GM12878 (cell line): ENCODE data around the gene ADAMTS17. TPM values are rescaled to one million over a fixed set of nuclear protein-coding genes. Genes with fewer than 3 reads are reported as not detected.

Experiments
- ATAC-seq: fragments of 200-7000 bp; cut with Tn5 transposase; 3 replicates; pipeline ENCODE4 v1.9.1; 2020; ENCODE audit warnings: mild to moderate bottlenecking, moderate library complexity
- BruUV-seq: library from RNA; stranded (reverse); fragments of 400-500 nt; replicated peaks from 2 replicates; lab custom pipeline; 2021; lab: Mats Ljungman, UMichigan
- CTCF ChIA-PET: fragments of 300-600 bp; sonication (Branson Sonifier 250); formaldehyde crosslinking; extraction: SDS; loops from one replicate; lab custom pipeline; 2021; ENCODE audit warnings: inconsistent platforms; lab: Yijun Ruan, JAX
- POLR2A ChIA-PET: fragments of 350-600 bp; formaldehyde crosslinking; extraction: SDS; loops from one replicate; lab custom pipeline; 2021; ENCODE audit warnings: inconsistent platforms; lab: Charles Lee
- RAD21 ChIA-PET: fragments of 300-600 bp; sonication (Branson Sonifier 250); formaldehyde crosslinking; loops from one replicate; lab custom pipeline; 2023; ENCODE audit warnings: antibody characterized with exemption; ENCODE audit not compliant: unreplicated experiment; lab: Charles Lee
- SMC1A ChIA-PET: fragments of 300-600 bp; sonication (Branson Sonifier 250); formaldehyde crosslinking; loops from one replicate; lab custom pipeline; 2023; ENCODE audit not compliant: unreplicated experiment, uncharacterized antibody; lab: Charles Lee
- DNase-seq: peaks from one replicate; pipeline ENCODE4 v3.0.0-alpha.2; 2011; ENCODE audit warnings: low read depth, low spot score
- FAIRE-seq: peaks from 3 replicates; lab custom pipeline; 2011; peaks lifted over from hg19 to GRCh38; lab: Jason Lieb, UNC
- H2AFZ ChIP-seq: 2 replicates; pipeline ENCODE4 v1.6.0; 2011; ENCODE audit warnings: low read depth, low read length, control low read depth; ENCODE audit not compliant: control insufficient read depth
- H3K27ac ChIP-seq: 2 replicates; pipeline ENCODE4 v1.5.1; 2011; ENCODE audit warnings: control low read depth; ENCODE audit not compliant: control insufficient read depth, insufficient read depth
- H3K27me3 ChIP-seq, 2 experiments: replicated peaks in 1 of 2; 2 replicates each; pipeline versions ENCODE4 v1.6.0 to v1.6.1; 2011; ENCODE audit warnings: low read length in 1 of 2; ENCODE audit not compliant: control insufficient read depth in 2 of 2, insufficient read depth in 2 of 2
- H3K36me3 ChIP-seq, 2 experiments: 2 replicates each; pipeline ENCODE4 v1.5.1; 2011; ENCODE audit warnings: low read length in 1 of 2; ENCODE audit not compliant: control insufficient read depth in 2 of 2, insufficient read depth in 2 of 2
- H3K4me1 ChIP-seq: 2 replicates; pipeline ENCODE4 v1.6.1; 2011; ENCODE audit warnings: mild to moderate bottlenecking, low read length, moderate library complexity, mixed read lengths; ENCODE audit not compliant: control insufficient read depth, insufficient read depth
- H3K4me2 ChIP-seq: 2 replicates; pipeline ENCODE4 v1.6.0; 2011; ENCODE audit warnings: control low read depth; ENCODE audit not compliant: control insufficient read depth, insufficient read depth
- H3K4me3 ChIP-seq: fragments of 200-600 bp; sonication (generic); 2 replicates; pipeline ENCODE4 v1.5.1; 2016
- H3K79me2 ChIP-seq: 2 replicates; pipeline ENCODE4 v1.6.0; 2011; ENCODE audit warnings: low read length; ENCODE audit not compliant: control insufficient read depth, insufficient read depth
- H3K9ac ChIP-seq: 2 replicates; pipeline ENCODE4 v1.8.0; 2011; ENCODE audit warnings: low read length, control low read depth, mixed read lengths; ENCODE audit not compliant: control insufficient read depth, insufficient read depth
- H3K9me3 ChIP-seq: replicated peaks from 3 replicates; pipeline ENCODE4 v1.5.1; 2011; ENCODE audit warnings: mild to moderate bottlenecking, low read length; ENCODE audit not compliant: control insufficient read depth, insufficient read depth
- H4K20me1 ChIP-seq: 2 replicates; pipeline ENCODE4 v1.6.0; 2011; ENCODE audit not compliant: control insufficient read depth, insufficient read depth
- CBFB ChIP-seq: IDR thresholded peaks from 2 replicates; pipeline ENCODE4 v1.6.1; 2016; ENCODE audit warnings: antibody characterized with exemption, low read depth
- IRF3 ChIP-seq: fragments of 450-650 bp; IDR thresholded peaks from 2 replicates; pipeline ENCODE4 v1.6.1; 2014; ENCODE audit warnings: mild to moderate bottlenecking
- MLLT1 ChIP-seq: fragments of 450-650 bp; IDR thresholded peaks from 2 replicates; pipeline ENCODE4 v1.6.1; 2016; ENCODE audit warnings: mild to moderate bottlenecking
- NRF1 ChIP-seq: conservative IDR thresholded peaks from 2 replicates; pipeline ENCODE4 v1.6.1; 2011; ENCODE audit warnings: mild to moderate bottlenecking, low read depth, low read length, improper control_type of control experiment
- SPI1 ChIP-seq: IDR thresholded peaks from 2 replicates; pipeline ENCODE4 v1.6.1; 2011; ENCODE audit warnings: low read depth, mild to moderate bottlenecking, low read length, moderate library complexity, borderline replicate concordance; ENCODE audit not compliant: insufficient read depth
- SUZ12 ChIP-seq: fragments of 200-600 bp; sonication (generic); IDR thresholded peaks from one replicate; pipeline ENCODE4 v1.6.1; 2018; ENCODE audit warnings: antibody characterized with exemption, mild to moderate bottlenecking; ENCODE audit not compliant: unreplicated experiment
- WGBS: methylation state at CpG from one replicate; pipeline ENCODE4 v1.1.6; 2016; ENCODE audit warnings: low lambda C conversion rate; ENCODE audit not compliant: insufficient replicate concordance, insufficient coverage; ENCODE audit errors: missing lambda C conversion rate; 5-methylcytosine and 5-hydroxymethylcytosine counted together
- in situ Hi-C: fragments of 300-500 bp; cut with MboI; formaldehyde crosslinking; loops from 9 replicates; pipeline ENCODE4 v1.14.3; 2018; ENCODE audit warnings: mixed read lengths
- intact Hi-C: fragments of 100-400 bp; cut with micrococcal nuclease; formaldehyde crosslinking; loops from one replicate; pipeline ENCODE4 v1.14.2; 2022; ENCODE audit not compliant: unreplicated experiment
- polyA plus RNA-seq, 11 experiments: library from polyadenylated mRNA; depleted of rRNA in 4 of 11; unstranded in 6 of 11; stranded (reverse) in 5 of 11; fragments of >200 nt; fragmentation: Nextera tagmentation in 4 of 11; fragmentation: Illumina TruSeq in 1 of 11; extraction: Ambion mirVana in 4 of 11; extraction: Trizol in 1 of 11; gene quantifications; 1 replicate in 1 of 11; 2 replicates in 10 of 11; pipeline versions ENCODE4 v1.2.1 to v1.2.3, GENCODE V29; 2011 to 2016; ENCODE audit warnings: inconsistent platforms in 2 of 11, missing spikeins in 2 of 11, low read depth in 1 of 11
- total RNA-seq, 4 experiments: library from RNA; depleted of rRNA in 3 of 4; stranded (reverse); fragments of >200 nt in 3 of 4; fragmentation: Illumina TruSeq in 1 of 4; extraction: Trizol in 1 of 4; gene quantifications; 2 replicates each; pipeline versions ENCODE4 v1.2.1 to v1.2.3, GENCODE V29; 2013 to 2021
- TF ChIP-seq, protein P1 (sequence below): fragments of 450-650 bp; IDR thresholded peaks from 2 replicates; pipeline ENCODE4 v1.6.1; 2017; ENCODE audit warnings: low read depth, mild to moderate bottlenecking, moderate library complexity
- TF ChIP-seq, protein P2 (sequence below): fragments of 450-650 bp; IDR thresholded peaks from 2 replicates; pipeline ENCODE4 v1.6.1; 2017; ENCODE audit warnings: antibody characterized with exemption, mild to moderate bottlenecking, moderate library complexity
- TF ChIP-seq, protein P3 (sequence below): fragments of 450-650 bp; IDR thresholded peaks from 2 replicates; pipeline ENCODE4 v1.6.1; 2018; ENCODE audit warnings: mild to moderate bottlenecking, low read depth, moderate library complexity; ENCODE audit not compliant: partially characterized antibody

Gene ADAMTS17
- total and polyA plus RNA-seq, 10 of the 15 experiments (the other 5 are each of a cell fraction or from before 2014, with no cell fraction given), result 0.04 to 0.50 (median 0.10) TPM; not detected in 4

- ATAC-seq, result no peak
- H4K20me1 ChIP-seq, result no peaks in the 10 kb centered on the region
- in situ Hi-C loops (no loop called here), intact Hi-C loops (no loop called here)
- POLR2A ChIA-PET, result no interaction called here
- FAIRE-seq, result no peak
- CTCF ChIA-PET, result no interaction called here
- no peak overlapping the region for H3K27ac ChIP-seq
- H3K4me2 ChIP-seq, result no peak overlapping the region
- no peaks in the 10 kb centered on the region for H3K27me3 ChIP-seq
- H3K36me3 ChIP-seq, result no peaks in the 10 kb centered on the region
- no peak overlapping the region for H2AFZ ChIP-seq
- no TSS peak for BruUV-seq
- H3K79me2 ChIP-seq, result no peaks in the 10 kb centered on the region
- DNase-seq, result no peak
- H3K4me1 ChIP-seq, result no peaks in the 10 kb centered on the region
- RAD21 ChIA-PET, result no interaction called here
- WGBS, result 12% methylated on average over 11 of the region's 11 CpGs
- no peak overlapping the region for H3K4me3 ChIP-seq
- no peak overlapping the region for H3K9ac ChIP-seq
- no peaks in the 10 kb centered on the region; the same call in 2 of the 3 replicates for H3K9me3 ChIP-seq
- SMC1A ChIA-PET, result no interaction called here
- TF ChIP-seq NRF1, result no peak
- TF ChIP-seq, protein P1, sequence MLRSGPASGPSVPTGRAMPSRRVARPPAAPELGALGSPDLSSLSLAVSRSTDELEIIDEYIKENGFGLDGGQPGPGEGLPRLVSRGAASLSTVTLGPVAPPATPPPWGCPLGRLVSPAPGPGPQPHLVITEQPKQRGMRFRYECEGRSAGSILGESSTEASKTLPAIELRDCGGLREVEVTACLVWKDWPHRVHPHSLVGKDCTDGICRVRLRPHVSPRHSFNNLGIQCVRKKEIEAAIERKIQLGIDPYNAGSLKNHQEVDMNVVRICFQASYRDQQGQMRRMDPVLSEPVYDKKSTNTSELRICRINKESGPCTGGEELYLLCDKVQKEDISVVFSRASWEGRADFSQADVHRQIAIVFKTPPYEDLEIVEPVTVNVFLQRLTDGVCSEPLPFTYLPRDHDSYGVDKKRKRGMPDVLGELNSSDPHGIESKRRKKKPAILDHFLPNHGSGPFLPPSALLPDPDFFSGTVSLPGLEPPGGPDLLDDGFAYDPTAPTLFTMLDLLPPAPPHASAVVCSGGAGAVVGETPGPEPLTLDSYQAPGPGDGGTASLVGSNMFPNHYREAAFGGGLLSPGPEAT, result no peak
- no peak for TF ChIP-seq SPI1
- TF ChIP-seq, protein P2, sequence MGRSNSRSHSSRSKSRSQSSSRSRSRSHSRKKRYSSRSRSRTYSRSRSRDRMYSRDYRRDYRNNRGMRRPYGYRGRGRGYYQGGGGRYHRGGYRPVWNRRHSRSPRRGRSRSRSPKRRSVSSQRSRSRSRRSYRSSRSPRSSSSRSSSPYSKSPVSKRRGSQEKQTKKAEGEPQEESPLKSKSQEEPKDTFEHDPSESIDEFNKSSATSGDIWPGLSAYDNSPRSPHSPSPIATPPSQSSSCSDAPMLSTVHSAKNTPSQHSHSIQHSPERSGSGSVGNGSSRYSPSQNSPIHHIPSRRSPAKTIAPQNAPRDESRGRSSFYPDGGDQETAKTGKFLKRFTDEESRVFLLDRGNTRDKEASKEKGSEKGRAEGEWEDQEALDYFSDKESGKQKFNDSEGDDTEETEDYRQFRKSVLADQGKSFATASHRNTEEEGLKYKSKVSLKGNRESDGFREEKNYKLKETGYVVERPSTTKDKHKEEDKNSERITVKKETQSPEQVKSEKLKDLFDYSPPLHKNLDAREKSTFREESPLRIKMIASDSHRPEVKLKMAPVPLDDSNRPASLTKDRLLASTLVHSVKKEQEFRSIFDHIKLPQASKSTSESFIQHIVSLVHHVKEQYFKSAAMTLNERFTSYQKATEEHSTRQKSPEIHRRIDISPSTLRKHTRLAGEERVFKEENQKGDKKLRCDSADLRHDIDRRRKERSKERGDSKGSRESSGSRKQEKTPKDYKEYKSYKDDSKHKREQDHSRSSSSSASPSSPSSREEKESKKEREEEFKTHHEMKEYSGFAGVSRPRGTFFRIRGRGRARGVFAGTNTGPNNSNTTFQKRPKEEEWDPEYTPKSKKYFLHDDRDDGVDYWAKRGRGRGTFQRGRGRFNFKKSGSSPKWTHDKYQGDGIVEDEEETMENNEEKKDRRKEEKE, result no peak
- TF ChIP-seq, protein P3, sequence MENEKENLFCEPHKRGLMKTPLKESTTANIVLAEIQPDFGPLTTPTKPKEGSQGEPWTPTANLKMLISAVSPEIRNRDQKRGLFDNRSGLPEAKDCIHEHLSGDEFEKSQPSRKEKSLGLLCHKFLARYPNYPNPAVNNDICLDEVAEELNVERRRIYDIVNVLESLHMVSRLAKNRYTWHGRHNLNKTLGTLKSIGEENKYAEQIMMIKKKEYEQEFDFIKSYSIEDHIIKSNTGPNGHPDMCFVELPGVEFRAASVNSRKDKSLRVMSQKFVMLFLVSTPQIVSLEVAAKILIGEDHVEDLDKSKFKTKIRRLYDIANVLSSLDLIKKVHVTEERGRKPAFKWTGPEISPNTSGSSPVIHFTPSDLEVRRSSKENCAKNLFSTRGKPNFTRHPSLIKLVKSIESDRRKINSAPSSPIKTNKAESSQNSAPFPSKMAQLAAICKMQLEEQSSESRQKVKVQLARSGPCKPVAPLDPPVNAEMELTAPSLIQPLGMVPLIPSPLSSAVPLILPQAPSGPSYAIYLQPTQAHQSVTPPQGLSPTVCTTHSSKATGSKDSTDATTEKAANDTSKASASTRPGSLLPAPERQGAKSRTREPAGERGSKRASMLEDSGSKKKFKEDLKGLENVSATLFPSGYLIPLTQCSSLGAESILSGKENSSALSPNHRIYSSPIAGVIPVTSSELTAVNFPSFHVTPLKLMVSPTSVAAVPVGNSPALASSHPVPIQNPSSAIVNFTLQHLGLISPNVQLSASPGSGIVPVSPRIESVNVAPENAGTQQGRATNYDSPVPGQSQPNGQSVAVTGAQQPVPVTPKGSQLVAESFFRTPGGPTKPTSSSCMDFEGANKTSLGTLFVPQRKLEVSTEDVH, result no peak
- TF ChIP-seq MLLT1, result no peak
- TF ChIP-seq IRF3, result no peak
- no peak for TF ChIP-seq CBFB
- no peak for TF ChIP-seq SUZ12
These were observed 373.9 kb downstream of the ADAMTS17 start for GRCh38 chr15:99967841-99968371.
